ENCODE results near the gene PMPCB. TPM values are rescaled to one million over a fixed set of nuclear protein-coding genes. Genes with fewer than 3 reads are reported as not detected.

Gene PMPCB
- total RNA-seq, 1 donor from 2014 or later, result 43.6 TPM

DNA sequence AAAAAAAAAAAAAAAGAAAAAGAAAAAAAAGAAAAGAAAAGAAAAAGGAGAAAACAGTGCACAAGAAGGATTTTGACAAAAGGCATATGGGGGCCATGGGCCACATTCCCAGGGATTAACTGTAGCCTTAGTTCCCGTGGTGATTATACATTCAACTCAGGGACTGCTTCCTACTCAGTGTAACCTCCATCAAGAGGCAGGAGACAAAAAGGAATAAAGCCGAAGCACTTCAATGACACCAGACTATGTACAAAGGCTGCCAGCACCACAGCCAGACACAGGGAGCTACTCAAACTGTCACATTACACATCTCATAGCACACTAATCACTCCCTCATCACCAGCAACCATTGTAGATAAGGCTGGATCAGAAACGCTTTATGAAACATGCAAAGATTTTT is 5.1 kb upstream of the PMPCB start:
- no peaks in the 10 kb centered on the region for H3K9me3 ChIP-seq
- no peak for ATAC-seq
- H3K36me3 ChIP-seq, result no peaks in the 10 kb centered on the region
- DNase-seq, result no peak
- no peaks in the 10 kb centered on the region for H3K27me3 ChIP-seq
- TF ChIP-seq, protein P1, sequence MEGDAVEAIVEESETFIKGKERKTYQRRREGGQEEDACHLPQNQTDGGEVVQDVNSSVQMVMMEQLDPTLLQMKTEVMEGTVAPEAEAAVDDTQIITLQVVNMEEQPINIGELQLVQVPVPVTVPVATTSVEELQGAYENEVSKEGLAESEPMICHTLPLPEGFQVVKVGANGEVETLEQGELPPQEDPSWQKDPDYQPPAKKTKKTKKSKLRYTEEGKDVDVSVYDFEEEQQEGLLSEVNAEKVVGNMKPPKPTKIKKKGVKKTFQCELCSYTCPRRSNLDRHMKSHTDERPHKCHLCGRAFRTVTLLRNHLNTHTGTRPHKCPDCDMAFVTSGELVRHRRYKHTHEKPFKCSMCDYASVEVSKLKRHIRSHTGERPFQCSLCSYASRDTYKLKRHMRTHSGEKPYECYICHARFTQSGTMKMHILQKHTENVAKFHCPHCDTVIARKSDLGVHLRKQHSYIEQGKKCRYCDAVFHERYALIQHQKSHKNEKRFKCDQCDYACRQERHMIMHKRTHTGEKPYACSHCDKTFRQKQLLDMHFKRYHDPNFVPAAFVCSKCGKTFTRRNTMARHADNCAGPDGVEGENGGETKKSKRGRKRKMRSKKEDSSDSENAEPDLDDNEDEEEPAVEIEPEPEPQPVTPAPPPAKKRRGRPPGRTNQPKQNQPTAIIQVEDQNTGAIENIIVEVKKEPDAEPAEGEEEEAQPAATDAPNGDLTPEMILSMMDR (IDR thresholded peaks at IDR 0.05), result no peak
- H3K4me3 ChIP-seq, result no peak overlapping the region
- H3K27ac ChIP-seq, result no peak overlapping the region
- intact Hi-C loops (cut with DNase I), result no loop called here
- H3K4me1 ChIP-seq, result peaks cover 5% of the 10 kb centered on the region

DNA sequence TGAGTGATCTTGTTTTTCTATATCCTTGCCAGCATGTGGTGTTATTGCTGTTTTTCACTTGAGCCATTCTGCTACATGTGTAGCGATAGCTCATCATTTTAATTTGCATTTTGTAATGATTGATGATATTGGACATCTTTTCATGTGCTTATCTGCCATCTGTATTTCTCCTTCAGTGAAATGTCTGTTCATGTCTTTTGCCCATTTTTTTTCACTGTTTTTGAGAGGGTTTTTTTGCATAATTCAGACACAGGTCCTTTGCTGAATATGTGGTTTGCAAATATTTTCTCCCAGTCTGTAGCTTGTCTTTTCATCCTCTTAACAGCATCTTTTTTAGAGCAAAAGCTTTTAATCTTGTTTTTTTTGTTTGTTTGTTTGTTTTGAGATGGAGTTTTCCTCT is 3.7 kb upstream of the PMPCB start:
- intact Hi-C loops (cut with DNase I), result no loop called here
- no peaks in the 10 kb centered on the region for H3K9me3 ChIP-seq
- H3K4me3 ChIP-seq, result no peak overlapping the region
- H3K27me3 ChIP-seq, result no peaks in the 10 kb centered on the region
- no peak for ATAC-seq
- no peaks in the 10 kb centered on the region for H3K36me3 ChIP-seq
- no peak overlapping the region for H3K27ac ChIP-seq
- DNase-seq, result no peak
- TF ChIP-seq, protein P1 (IDR thresholded peaks at IDR 0.05), result no peak
- H3K4me1 ChIP-seq, result peaks cover 13% of the 10 kb centered on the region

DNA sequence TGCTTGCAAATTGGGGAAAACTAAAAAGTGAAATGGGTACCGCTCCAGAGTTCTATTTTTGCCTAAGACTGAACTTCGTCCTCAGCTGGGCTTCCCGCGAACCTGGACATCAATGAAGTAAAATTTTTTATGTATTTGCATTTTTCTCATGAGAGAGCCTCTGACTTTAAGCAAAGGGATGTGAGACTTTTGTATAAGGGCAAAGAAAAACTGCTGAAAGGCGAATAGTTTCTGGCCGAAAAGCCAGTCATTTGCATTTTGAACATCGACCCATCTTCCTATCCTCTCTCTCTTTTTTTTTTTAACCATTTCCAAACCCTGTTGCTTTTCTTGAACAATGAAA is 573 bp downstream of the PMPCB start:
- H3K36me3 ChIP-seq, result peaks cover 42% of the 10 kb centered on the region
- ATAC-seq (no peak), DNase-seq (no peak)
- TF ChIP-seq, protein P1 (IDR thresholded peaks at IDR 0.05), result no peak
- H3K9me3 ChIP-seq, result no peaks in the 10 kb centered on the region
- peak overlapping the region; percentile 98 for H3K4me3 ChIP-seq
- intact Hi-C loops (cut with DNase I), result no loop called here
- H3K4me1 ChIP-seq, result peaks cover 17% of the 10 kb centered on the region
- H3K27ac ChIP-seq, result peak overlapping the region; percentile 91
- H3K27me3 ChIP-seq, result no peaks in the 10 kb centered on the region

DNA sequence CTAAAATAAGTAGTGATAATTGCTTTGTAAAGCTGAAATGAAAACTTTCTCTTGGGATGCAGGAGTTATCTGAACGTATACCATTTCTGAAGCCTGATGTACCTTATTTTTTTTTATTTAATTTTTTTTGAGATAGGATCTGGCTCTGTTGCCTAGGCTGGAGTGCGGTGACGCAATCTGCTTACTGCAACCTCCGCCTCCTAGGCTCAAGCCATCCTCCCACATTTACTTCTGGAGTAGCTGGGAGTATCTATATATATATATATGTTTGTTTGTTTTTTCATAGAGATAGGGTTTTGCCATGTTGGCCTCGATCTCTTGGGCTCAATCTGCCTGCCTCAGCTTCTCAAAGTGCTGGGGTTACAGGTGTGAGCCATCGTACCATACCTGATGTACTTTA is 2.4 kb downstream of the PMPCB start:
- H3K36me3 ChIP-seq, result peaks cover 60% of the 10 kb centered on the region
- no peak for DNase-seq

DNA sequence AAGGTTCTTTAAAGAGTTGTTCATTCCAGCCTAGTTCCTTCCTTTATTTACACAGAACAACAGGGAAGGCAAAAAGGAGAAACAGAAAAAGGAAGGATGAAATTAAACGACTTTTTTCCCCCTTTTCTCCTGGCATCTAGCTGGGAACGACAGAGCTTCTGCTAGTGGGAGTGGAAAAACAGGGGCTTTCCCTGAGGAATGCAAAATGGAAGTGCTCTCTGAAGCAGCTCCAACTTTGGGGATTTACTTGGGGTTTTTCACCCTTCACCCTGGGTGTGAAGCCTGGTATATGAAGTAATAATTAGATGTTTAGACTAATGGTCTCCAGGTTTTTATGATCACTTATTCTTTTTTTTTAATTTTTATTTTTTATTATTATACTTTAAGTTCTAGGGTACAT is 4.2 kb downstream of the PMPCB start:
- no peak overlapping the region for H3K27ac ChIP-seq
- H3K36me3 ChIP-seq, result peaks cover 78% of the 10 kb centered on the region
- DNase-seq (no peak), ATAC-seq (no peak)
- no peaks in the 10 kb centered on the region for H3K9me3 ChIP-seq
- TF ChIP-seq, protein P1 (IDR thresholded peaks at IDR 0.05), result no peak
- no peak overlapping the region for H3K4me3 ChIP-seq
- H3K27me3 ChIP-seq, result no peaks in the 10 kb centered on the region
- intact Hi-C loops (cut with DNase I), result no loop called here
- H3K4me1 ChIP-seq, result peaks cover 17% of the 10 kb centered on the region

More for the DNA sequence above, 2.4 kb downstream of the PMPCB start:
- Histone ChIP-seq H3K4me1 (peaks cover 17% of the 10 kb centered on the region), H3K4me3 (no peak overlapping the region), H3K27me3 (no peaks in the 10 kb centered on the region), H3K9me3 (no peaks in the 10 kb centered on the region), H3K27ac (no peak overlapping the region)
- no peak for ATAC-seq
- intact Hi-C loops (cut with DNase I), result no loop called here
- TF ChIP-seq, protein P1 (IDR thresholded peaks at IDR 0.05), result no peak

DNA sequence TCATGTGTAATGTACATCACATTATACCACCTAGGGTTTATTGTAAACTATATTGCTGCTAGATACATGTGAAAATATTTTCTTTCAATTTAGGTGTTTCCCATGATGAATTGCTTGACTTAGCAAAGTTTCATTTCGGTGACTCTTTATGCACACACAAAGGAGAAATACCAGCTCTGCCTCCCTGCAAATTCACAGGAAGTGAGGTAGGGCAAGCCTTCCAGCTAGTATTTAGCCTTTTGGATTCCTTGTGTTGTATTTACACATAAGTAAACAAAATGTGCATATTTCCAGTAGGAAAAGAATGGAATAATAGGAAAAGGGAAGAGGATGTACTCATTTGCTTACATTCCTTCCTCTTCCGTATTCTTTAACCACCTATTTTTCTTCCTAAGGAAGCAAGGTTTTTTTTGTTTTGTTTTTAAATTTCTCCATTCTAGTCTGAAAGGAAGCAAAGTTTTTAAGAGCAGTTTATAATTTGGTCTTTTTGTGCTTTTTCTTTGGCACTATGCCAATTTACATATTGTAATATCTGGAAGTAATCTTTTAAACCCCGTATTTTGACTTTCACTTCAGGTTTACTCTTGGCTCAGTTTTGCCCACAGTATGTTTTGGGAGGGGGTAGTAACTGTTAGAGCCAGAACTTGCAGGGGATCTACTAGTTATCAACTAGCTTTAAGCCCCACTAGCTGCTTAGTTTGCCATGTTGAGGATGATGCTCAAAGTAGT is 10.4 kb downstream of the PMPCB start:
- intact Hi-C loops (cut with DNase I), result no loop called here
- ATAC-seq (no peak), DNase-seq (no peak)
- Histone ChIP-seq H3K4me3 (no peak overlapping the region), H3K27me3 (no peaks in the 10 kb centered on the region), H3K27ac (no peak overlapping the region), H3K36me3 (peaks cover 100% of the 10 kb centered on the region), H3K9me3 (no peaks in the 10 kb centered on the region), H3K4me1 (no peaks in the 10 kb centered on the region)
- TF ChIP-seq, protein P1 (IDR thresholded peaks at IDR 0.05), result no peak

All from upper lobe of right lung (tissue), 1 donor.